Measurements from ENCODE around the gene MAMSTR. TPM values are rescaled to one million over a fixed set of nuclear protein-coding genes. Genes with fewer than 3 reads are reported as not detected.

Gene MAMSTR
- total and polyA plus RNA-seq, 9 of the 15 experiments (the other 6 are each of a cell fraction or from before 2014, with no cell fraction given), result 0.08 to 1.00 (median 0.40) TPM; not detected in 1

- TF ChIP-seq GMEB1 (CRISPR knock-in tag; IDR thresholded peaks at IDR 0.05) (no peak), MIER1 (IDR thresholded peaks at IDR 0.05; ENCODE audit: low read depth) (0 out of 2 replicates have a peak, but pooled peaks have one; percentile 38), ETV6 (IDR thresholded peaks at IDR 0.05; ENCODE audit: borderline replicate concordance in 1 of 2, low read depth in 2 of 2, low read length in 1 of 2) (no peak), ETV6 (CRISPR knock-in tag; IDR thresholded peaks at IDR 0.05; ENCODE audit: borderline replicate concordance) (no peak), SMAD2 (IDR thresholded peaks at IDR 0.05; ENCODE audit: low read depth, low read length) (no peak), ZZZ3 (IDR thresholded peaks at IDR 0.05) (no peak), HDAC1 (IDR thresholded peaks at IDR 0.05) (peak in 1 of 2 experiments; percentile 34; a peak in 1 of 4 replicates), TCF7L2 (IDR thresholded peaks at IDR 0.05; ENCODE audit: low read depth, low read length) (no peak), DPF2 (IDR thresholded peaks at IDR 0.05) (0 out of 2 replicates have a peak, but pooled peaks have one; percentile 27), ETS2 (tag; IDR thresholded peaks at IDR 0.05; ENCODE audit: borderline replicate concordance, poor library complexity, severe bottlenecking) (no peak), SP2 (IDR thresholded peaks at IDR 0.05; ENCODE audit: extremely low read depth, low read depth, low read length, poor library complexity, severe bottlenecking) (no peak), ZNF764 (CRISPR knock-in tag; IDR thresholded peaks at IDR 0.05; ENCODE audit: low read depth) (0 out of 2 replicates have a peak, but pooled peaks have one; percentile 24), CBX1 (IDR thresholded peaks at IDR 0.05; ENCODE audit: low read depth) (no peak), MITF (IDR thresholded peaks at IDR 0.05) (no peak), SNRNP70 (optimal IDR thresholded peaks at IDR 0.05; ENCODE audit: low read depth, low read length) (no peak), ETV5 (CRISPR knock-in tag; IDR thresholded peaks at IDR 0.05; ENCODE audit: low read depth) (no peak), SMARCA4 (IDR thresholded peaks at IDR 0.05) (0 out of 2 replicates have a peak, but pooled peaks have one; percentile 14), RBM15 (IDR thresholded peaks at IDR 0.05; ENCODE audit: insufficient read depth, low read length) (no peak), NCOR1 (IDR thresholded peaks at IDR 0.05) (no peak), NELFE (IDR thresholded peaks at IDR 0.05; ENCODE audit: insufficient read depth, insufficient read length) (no peak), HNRNPK (IDR thresholded peaks at IDR 0.05; ENCODE audit: low read depth, low read length, poor library complexity, severe bottlenecking) (no peak), NFRKB (IDR thresholded peaks at IDR 0.05; ENCODE audit: low read depth) (no peak), PML (IDR thresholded peaks at IDR 0.05; ENCODE audit: low read length) (no peak), ZNF184 (CRISPR knock-in tag; IDR thresholded peaks at IDR 0.05) (no peak), SMARCA5 (IDR thresholded peaks at IDR 0.05) (no peak), VEZF1 (CRISPR knock-in tag; IDR thresholded peaks at IDR 0.05) (no peak)
These were observed 4.5 kb downstream of the MAMSTR start (continued) for GRCh38 chr19:48714759-48715675.

Data from K562 (cell line).